Mesodermal cell (in vitro differentiated cells): ENCODE measurements around the gene MED9.
"Not testable (repeated sequence)": the region's sequence is repeated elsewhere in the genome, so short reads cannot be mapped to it uniquely, and the experiment has no call there.

Experiments
- H3K27ac ChIP-seq: 2 replicates; pipeline ENCODE4 v1.7.0; 2013; ENCODE audit warnings: mild to moderate bottlenecking, low read depth, low read length, moderate library complexity; ENCODE audit not compliant: severe bottlenecking
- H3K36me3 ChIP-seq: 2 replicates; pipeline ENCODE4 v1.7.1; 2013; ENCODE audit warnings: mild to moderate bottlenecking, low read length, moderate library complexity; ENCODE audit not compliant: control insufficient read depth, insufficient read depth
- H3K4me1 ChIP-seq: one replicate; pipeline ENCODE4 v1.7.1; 2013; ENCODE audit warnings: mild to moderate bottlenecking, low read length; ENCODE audit not compliant: insufficient read depth, control insufficient read depth, poor library complexity, severe bottlenecking
- H3K4me3 ChIP-seq: 2 replicates; pipeline ENCODE4 v1.7.0; 2013; ENCODE audit warnings: low read length, control low read depth, mild to moderate bottlenecking; ENCODE audit not compliant: insufficient read depth, poor library complexity, severe bottlenecking; ENCODE audit errors: extremely low read depth
- H3K9me3 ChIP-seq: 2 replicates; pipeline ENCODE4 v1.7.1; 2013; ENCODE audit warnings: mild to moderate bottlenecking, low read length, moderate library complexity; ENCODE audit not compliant: control insufficient read depth
- WGBS, 2 experiments: methylation state at CpG; one replicate each; pipeline ENCODE4 v1.1.5; 2013; ENCODE audit warnings: missing lambda C conversion rate in 2 of 2; ENCODE audit not compliant: insufficient coverage in 2 of 2; 5-methylcytosine and 5-hydroxymethylcytosine counted together

Gene MED9

DNA sequence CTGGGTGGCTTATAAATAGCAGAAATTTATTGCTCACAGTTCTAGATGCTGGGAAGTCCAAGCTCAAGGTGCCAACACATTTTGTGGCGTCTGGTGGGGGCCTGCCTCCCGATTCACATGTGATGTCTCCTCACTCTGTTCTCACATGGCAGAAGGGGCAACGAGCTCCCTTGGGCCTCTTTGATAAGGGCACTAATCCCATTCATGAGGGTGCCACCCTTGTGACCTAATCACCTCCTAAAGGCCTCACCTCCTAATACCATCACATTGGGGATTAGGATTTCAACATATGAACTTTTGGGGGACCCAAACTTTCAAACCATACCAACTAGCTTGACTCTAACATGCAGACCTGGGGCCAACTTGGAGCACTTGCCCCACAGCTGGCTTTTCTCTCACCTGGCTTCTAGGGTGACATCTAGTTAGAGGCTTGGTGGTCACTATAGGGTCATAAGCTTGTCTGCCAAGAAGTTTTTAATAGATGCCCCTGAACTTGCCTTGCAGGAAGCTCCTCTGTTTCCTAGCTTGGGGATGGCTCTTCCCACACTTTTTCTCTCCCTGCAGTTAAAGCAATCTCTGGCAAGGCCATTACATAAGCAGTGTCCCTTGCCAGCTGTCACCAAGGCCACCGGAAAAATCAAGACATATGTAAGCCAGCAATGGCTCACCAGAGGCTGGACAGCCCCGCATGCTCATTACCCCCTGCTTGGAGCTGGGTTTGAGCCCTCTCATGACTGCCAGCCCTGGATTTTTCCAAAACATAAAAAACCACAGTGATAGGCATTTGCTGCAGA, 8.4 kb upstream of the MED9 start:
- Histone ChIP-seq H3K36me3 (no peaks in the 10 kb centered on the region), H3K4me3 (no peak overlapping the region), H3K4me1 (no peaks in the 10 kb centered on the region), H3K27ac (no peak overlapping the region), H3K9me3 (no peaks in the 10 kb centered on the region)
- WGBS, 2 experiments = 84 to 86% methylated on average over 3 to 5 of the region's 5 CpGs

DNA sequence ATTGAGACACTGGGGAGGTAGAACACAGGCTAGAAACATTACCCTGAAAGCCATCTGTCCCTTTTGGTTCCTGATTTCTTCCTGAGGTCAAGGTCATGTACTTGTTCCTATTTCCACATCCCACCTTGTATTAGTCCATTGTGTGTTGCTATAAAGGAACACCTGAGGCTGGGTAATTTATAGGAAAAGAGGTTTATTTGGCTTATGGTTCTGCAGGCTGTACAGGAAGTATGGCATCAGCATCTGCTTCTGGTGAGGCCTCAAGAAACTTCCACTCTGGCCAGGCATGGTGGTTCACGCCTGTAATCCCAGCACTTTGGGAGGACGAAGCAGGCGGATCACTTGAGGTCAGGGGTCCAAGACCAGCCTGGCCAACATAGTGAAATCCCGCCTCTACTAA, 7.4 kb upstream of the MED9 start:
- WGBS, 2 experiments = 82 to 96% methylated on average over 4 of the region's 4 CpGs
- no peaks in the 10 kb centered on the region for H3K9me3 ChIP-seq
- H3K27ac ChIP-seq = no peak overlapping the region
- no peaks in the 10 kb centered on the region for H3K4me1 ChIP-seq
- H3K36me3 ChIP-seq = no peaks in the 10 kb centered on the region
- no peak overlapping the region for H3K4me3 ChIP-seq

DNA sequence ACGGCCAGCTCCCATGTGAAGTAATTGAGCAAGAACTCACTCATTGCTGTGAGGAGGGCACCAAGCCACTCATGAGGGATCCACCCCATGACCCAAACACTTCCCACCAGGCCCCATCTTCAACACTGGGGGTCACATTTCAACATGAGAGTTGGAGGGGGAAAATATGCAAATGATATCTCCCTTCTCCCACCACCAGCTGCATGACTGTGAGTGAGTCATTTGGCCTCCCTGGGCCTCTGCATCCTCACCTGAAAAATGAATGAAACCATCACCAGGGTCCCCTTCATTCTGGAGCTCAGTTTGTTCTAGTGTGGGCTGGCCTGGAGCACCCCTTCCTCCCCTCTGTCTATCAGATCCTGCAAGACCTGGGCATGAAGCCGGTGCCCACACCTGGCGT, 6.8 kb upstream of the MED9 start:
- no peaks in the 10 kb centered on the region for H3K9me3 ChIP-seq
- H3K27ac ChIP-seq = no peak overlapping the region
- 100% methylated on average over 2 of the region's 3 CpGs; no CpG with 5 or more reads in 1 of the 2 experiments for WGBS, 2 experiments
- H3K4me3 ChIP-seq = no peak overlapping the region
- H3K36me3 ChIP-seq = no peaks in the 10 kb centered on the region
- no peaks in the 10 kb centered on the region for H3K4me1 ChIP-seq

DNA sequence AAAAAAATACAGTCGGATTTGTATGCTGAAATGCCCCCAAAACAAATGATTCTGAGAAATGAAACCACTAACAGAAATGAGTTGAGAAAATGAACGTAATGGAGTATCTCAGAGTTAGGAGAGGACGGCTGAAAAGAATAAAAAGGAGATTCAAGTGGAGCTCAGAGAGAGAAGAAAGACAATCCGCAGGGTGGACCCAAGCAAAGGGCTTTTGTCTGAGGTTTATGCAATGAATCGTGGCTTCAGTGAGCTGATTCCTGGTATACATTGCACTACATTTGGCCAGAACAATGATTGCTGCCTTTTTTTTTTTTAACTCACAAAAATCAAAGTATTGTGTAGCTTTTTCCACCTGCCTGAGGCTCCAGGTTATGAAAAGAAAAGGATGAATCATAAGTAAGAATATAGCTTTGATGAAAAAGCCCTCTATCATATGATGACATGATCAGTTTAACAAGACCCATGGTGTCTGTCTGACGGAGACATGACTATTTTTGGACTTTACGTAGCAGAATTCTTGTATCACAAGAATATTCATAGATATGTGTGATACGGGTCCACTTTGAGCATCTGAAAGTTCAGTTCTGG, 4.4 kb upstream of the MED9 start:
- H3K4me1 ChIP-seq = no peaks in the 10 kb centered on the region
- 74 to 80% methylated on average over 4 to 8 of the region's 8 CpGs for WGBS, 2 experiments
- H3K4me3 ChIP-seq = no peak overlapping the region
- H3K36me3 ChIP-seq = no peaks in the 10 kb centered on the region
- H3K27ac ChIP-seq = no peak overlapping the region
- no peaks in the 10 kb centered on the region for H3K9me3 ChIP-seq

DNA sequence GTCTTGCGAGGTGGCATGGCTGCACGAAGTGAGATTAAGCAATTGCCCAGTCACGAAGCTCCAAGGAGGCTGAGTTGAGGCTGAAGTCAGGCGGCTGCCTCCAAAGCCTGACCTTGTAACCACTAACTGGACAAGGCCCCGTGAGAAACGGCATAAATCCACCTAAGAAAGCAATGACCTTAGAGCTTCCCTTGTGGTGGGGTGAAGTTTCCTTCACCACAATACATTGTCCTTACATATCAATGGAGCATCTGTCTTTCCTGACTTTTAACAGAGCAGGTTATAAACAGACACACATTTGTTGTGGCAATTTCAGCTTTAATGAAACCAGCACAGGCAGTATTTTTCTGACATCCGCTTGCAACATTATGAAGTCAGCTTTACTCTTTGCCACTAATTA, 2.5 kb upstream of the MED9 start:
- H3K27ac ChIP-seq = no peak overlapping the region
- H3K4me1 ChIP-seq = peaks cover 6% of the 10 kb centered on the region
- peaks cover 6% of the 10 kb centered on the region for H3K36me3 ChIP-seq
- H3K9me3 ChIP-seq = no peaks in the 10 kb centered on the region
- no peak overlapping the region for H3K4me3 ChIP-seq
- 72 to 88% methylated on average over 4 of the region's 7 CpGs for WGBS, 2 experiments

DNA sequence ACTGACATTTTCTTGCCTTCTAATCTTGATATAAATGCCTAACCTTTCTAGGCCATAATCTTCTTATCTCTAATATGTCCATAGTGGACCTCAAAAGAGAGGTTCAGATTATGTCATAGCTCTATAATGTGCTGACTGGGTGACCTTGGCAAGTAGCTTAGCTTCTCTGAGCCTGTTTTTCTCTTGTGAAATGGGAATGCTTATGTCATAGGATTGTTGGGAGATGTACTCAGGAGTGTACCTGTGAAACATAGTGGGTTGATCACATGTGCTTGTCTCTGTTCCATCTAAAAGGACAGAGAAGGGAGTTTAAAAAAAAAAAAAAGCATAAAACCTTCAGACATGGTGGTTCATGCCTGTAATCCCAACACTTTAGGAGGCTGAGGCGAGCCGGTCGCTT, 2.4 kb downstream of the MED9 start:
- 100% methylated on average over 3 of the region's 3 CpGs for WGBS, 2 experiments
- no peak overlapping the region for H3K27ac ChIP-seq

DNA sequence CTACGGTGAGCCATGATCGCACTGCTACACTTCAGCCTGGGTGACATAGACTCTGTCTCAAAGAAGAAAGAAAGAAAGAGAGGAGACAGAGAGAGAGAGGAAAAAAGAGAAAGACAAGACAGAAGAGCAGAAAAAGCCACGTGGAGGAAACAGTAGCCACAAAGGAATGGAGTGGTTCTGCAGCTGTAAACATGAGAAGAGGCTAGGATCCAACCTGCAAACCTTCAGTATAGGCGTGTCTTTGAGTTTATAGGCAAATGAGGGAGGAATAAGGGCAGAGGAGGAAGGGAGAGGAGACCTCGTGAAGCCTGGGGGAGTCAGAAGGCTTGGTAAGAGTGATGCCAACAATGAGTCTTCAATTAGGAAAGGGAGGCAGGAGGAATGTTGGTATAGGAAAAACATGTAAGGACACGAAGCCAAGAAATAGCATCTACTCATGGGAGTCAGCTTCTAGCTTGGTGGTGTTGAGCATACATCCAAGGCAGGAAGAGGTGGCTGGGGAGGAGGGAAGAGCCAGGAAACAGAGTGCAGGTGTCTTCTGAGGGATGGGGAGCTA, 3.9 kb downstream of the MED9 start:
- WGBS, 2 experiments = 92 to 98% methylated on average over 6 of the region's 6 CpGs
- H3K4me3 ChIP-seq = no peak overlapping the region
- H3K27ac ChIP-seq = no peak overlapping the region
- H3K36me3 ChIP-seq = peaks cover 47% of the 10 kb centered on the region
- no peaks in the 10 kb centered on the region for H3K9me3 ChIP-seq
- peaks cover 14% of the 10 kb centered on the region for H3K4me1 ChIP-seq

More for the DNA sequence above, 2.4 kb downstream of the MED9 start:
- Histone ChIP-seq H3K4me3 (no peak overlapping the region), H3K9me3 (no peaks in the 10 kb centered on the region), H3K4me1 (peaks cover 8% of the 10 kb centered on the region), H3K36me3 (peaks cover 32% of the 10 kb centered on the region)

DNA sequence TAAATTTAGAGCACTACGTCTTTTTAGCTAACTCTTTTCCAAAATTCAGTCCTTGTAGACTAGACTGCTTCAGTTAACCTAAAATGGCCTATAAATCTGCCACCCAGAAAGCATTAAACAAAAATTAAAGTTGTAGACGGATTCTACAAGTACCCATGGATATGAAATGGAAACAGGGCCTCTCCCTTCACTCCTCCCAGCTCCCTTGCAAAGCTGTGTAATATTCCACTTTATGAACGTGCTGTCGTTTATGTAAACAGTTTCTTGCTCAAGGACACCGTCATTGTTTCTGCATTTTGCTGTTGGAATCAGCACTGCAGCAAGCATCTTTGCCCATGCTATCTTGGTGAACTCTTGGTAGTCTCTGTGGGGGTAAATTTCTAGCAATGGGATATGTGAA, 5.1 kb downstream of the MED9 start:
- Histone ChIP-seq H3K27ac (no peak overlapping the region), H3K4me3 (no peak overlapping the region), H3K36me3 (peaks cover 52% of the 10 kb centered on the region), H3K4me1 (peaks cover 14% of the 10 kb centered on the region), H3K9me3 (no peaks in the 10 kb centered on the region)
- 93% methylated on average over 3 to 4 of the region's 5 CpGs for WGBS, 2 experiments

DNA sequence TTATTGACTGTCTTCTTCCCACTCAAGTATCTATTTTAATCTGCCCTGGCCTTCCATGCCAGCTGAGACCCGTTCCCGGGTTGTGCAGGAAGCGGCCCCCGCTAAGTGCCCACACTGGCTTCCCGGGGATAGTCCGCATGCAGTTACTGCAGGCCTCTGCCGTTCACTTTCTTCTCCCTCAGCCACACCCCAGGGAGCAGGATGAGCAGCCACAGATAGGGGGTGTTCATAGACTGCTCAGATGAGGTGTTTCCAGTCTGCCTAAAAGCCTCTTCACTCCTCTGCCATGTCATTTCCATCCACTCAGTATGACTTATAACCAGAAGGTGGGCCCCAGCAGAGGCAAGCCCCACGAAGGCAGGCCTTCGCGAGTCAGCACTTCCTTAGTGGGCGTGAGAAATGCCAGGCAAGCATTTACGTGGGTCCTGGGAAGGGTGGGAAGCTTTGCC, 7.7 kb downstream of the MED9 start:
- Histone ChIP-seq H3K9me3 (no peaks in the 10 kb centered on the region), H3K4me3 (no peak overlapping the region), H3K4me1 (peaks cover 8% of the 10 kb centered on the region), H3K27ac (no peak overlapping the region), H3K36me3 (peaks cover 62% of the 10 kb centered on the region)
- WGBS, 2 experiments = 79 to 86% methylated on average over 10 to 12 of the region's 12 CpGs

DNA sequence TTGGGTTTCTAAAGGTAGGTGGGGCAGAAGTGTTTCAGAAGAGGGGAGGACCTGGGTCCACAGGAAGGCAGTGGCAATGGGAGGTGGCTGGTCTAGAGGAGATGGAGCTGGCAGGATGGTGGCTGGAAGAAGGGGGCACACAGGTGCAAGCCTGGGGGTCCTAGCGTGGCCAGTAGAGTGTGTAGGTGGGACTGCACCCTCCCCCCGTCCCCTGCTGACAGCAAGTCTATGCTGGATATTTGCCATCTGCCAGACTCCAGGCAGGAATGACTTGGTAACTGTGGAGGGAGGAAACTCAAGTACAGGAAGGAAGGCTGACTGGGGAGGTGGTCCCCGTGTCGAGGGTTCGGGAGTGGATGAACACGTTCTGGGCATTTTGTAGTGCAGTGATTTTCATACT, 8.6 kb downstream of the MED9 start:
- Histone ChIP-seq H3K27ac (no peak overlapping the region), H3K36me3 (peaks cover 53% of the 10 kb centered on the region), H3K4me3 (no peak overlapping the region), H3K4me1 (peaks cover 8% of the 10 kb centered on the region), H3K9me3 (no peaks in the 10 kb centered on the region)
- 96 to 98% methylated on average over 5 to 6 of the region's 6 CpGs for WGBS, 2 experiments

DNA sequence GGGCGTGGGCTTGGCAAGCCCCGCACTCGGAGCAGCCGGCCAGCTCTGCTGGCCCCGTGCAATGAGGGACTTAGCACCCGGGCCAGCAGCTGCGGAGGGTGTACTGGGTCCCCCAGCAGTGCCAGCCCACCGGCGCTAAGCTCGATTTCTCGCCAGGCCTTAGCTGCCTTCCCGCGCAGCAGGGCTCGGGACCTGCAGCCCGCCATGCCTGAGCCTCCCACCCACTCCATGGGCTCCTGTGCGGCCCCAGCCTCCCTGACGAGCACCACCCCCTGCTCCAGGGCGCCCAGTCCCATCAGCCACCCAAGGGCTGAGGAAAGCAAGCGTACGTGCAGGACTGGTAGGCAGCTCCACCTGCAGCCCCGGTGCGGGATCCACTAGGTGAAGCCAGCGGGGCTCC, 9.6 kb downstream of the MED9 start:
- not testable (repeated sequence) for H3K4me3 ChIP-seq, H3K27ac ChIP-seq, H3K4me1 ChIP-seq, H3K9me3 ChIP-seq
- peaks cover 55% of the 10 kb centered on the region for H3K36me3 ChIP-seq
- WGBS, 2 experiments = 88 to 98% methylated on average over 5 to 11 of the region's 23 CpGs
